SH-SY5Y (cell line): Measurements from ENCODE around the gene DAPL1.

Experiments
- GATA2 ChIP-seq: IDR thresholded peaks from 2 replicates; pipeline ENCODE4 v1.6.1; 2011; ENCODE audit warnings: mild to moderate bottlenecking, low read depth, low read length
- GATA3 ChIP-seq: IDR thresholded peaks from 2 replicates; pipeline ENCODE4 v1.6.1; 2011; ENCODE audit warnings: low read depth, mild to moderate bottlenecking, low read length, moderate library complexity

- TF ChIP-seq GATA3 (no peak), GATA2 (no peak)
These were observed 34.0 kb downstream of the DAPL1 start for GRCh38 chr2:158829167-158829566.
